ENCODE data around the gene SMIM22. TPM values are rescaled to one million over a fixed set of nuclear protein-coding genes. Genes with fewer than 3 reads are reported as not detected.

SMIM22 gene
- total RNA-seq, 2 donors from 2014 or later, result not detected

- H3K4me1 Mint-ChIP-seq (ENCODE audit: low read depth), result no peaks in the 10 kb centered on the region
- H3K27me3 Mint-ChIP-seq (ENCODE audit: low read depth), result no peaks in the 10 kb centered on the region
- H3K9me3 Mint-ChIP-seq, result no peaks in the 10 kb centered on the region
- H3K27ac Mint-ChIP-seq, result no peak overlapping the region
- DNase-seq, result no peak
- no peak for ATAC-seq (replicated peaks in 1 of 2)
- no peak overlapping the region for H3K4me3 Mint-ChIP-seq
- H3K36me3 Mint-ChIP-seq (ENCODE audit: insufficient read depth in 2 of 2), result peaks cover 19 to 34% of the 10 kb centered on the region in 2 donors
These were observed 33.6 kb downstream of the SMIM22 start for GRCh38 chr16:4828567-4829321.

GRCh38 chr16:4830408-4830807 is 35.2 kb downstream of the SMIM22 start:
- Mint-ChIP-seq H3K27ac (no peak overlapping the region), H3K9me3 (no peaks in the 10 kb centered on the region), H3K36me3 (ENCODE audit: insufficient read depth in 2 of 2) (peaks cover 12 to 26% of the 10 kb centered on the region in 2 donors)

GRCh38 chr16:4831616-4832015 is 36.4 kb downstream of the SMIM22 start:
- no peaks in the 10 kb centered on the region for H3K9me3 Mint-ChIP-seq
- no peak for ATAC-seq (replicated peaks in 1 of 2)
- peaks cover 8% of the 10 kb centered on the region for H3K4me1 Mint-ChIP-seq (ENCODE audit: low read depth)
- H3K36me3 Mint-ChIP-seq (ENCODE audit: insufficient read depth in 2 of 2), result peaks cover 12 to 27% of the 10 kb centered on the region in 2 donors
- DNase-seq, result no peak
- no peak overlapping the region for H3K27ac Mint-ChIP-seq
- H3K4me3 Mint-ChIP-seq, result no peak overlapping the region
- no peaks in the 10 kb centered on the region for H3K27me3 Mint-ChIP-seq (ENCODE audit: low read depth)

More at GRCh38 chr16:4830408-4830807, 35.2 kb downstream of the SMIM22 start:
- peaks cover 8% of the 10 kb centered on the region for H3K4me1 Mint-ChIP-seq (ENCODE audit: low read depth)
- ATAC-seq (replicated peaks in 1 of 2) (no peak), DNase-seq (no peak)
- no peak overlapping the region for H3K4me3 Mint-ChIP-seq
- H3K27me3 Mint-ChIP-seq (ENCODE audit: low read depth), result no peaks in the 10 kb centered on the region

DNA sequence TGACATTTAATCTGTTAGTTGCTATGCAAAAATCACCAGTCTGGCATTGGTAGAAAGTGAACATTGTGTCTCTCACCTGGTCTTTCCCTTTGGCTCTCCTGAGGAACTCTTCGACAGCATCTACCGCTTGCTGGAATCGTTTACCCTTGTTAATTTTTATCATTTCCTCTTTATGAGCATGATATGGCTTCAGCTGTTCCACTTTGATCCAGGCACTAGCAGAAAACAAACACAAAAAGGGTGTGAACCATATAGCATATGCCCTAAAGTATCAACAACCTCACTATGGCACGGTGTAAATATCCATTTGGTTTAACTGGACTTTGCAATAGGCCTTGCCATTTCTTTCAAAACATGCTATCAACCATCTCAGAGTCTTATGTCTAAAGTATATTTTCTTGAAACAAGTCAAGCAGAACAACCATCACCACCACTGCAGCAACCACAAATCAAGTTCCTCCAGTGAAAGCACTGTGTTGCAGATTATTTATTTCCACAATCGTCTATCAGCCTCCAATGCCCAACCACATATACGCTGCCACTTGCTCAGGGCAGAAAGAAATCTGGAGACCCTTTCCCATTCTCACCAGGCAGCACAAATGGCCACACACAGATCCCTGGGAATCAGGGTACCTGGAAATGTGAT is 37.7 kb downstream of the SMIM22 start:
- H3K27me3 Mint-ChIP-seq (ENCODE audit: low read depth), result no peaks in the 10 kb centered on the region
- no peaks in the 10 kb centered on the region for H3K9me3 Mint-ChIP-seq
- peaks cover 8% of the 10 kb centered on the region for H3K4me1 Mint-ChIP-seq (ENCODE audit: low read depth)
- H3K4me3 Mint-ChIP-seq, result no peak overlapping the region
- H3K36me3 Mint-ChIP-seq (ENCODE audit: insufficient read depth in 2 of 2), result peaks cover 10 to 32% of the 10 kb centered on the region in 2 donors
- ATAC-seq (replicated peaks in 1 of 2), result no peak
- H3K27ac Mint-ChIP-seq, result no peak overlapping the region
- DNase-seq, result no peak

DNA sequence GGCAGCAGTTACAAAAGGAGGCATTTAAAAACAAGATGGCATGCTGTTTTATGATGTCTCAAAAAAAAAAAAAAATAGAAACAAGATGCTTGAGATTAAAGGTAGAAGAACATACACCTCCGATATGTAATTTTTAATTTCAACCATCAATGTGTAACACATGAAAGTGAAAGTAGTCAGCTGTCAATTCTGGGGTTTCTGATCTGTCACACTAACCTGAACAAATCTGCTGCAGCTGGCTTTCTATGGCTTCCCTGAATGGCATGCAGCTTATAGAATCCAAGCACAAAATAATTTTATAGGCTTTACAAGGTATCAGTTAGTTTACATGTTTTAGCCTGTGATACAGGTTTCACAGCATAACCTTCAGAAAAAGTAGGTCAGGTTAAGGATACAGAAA is 38.4 kb downstream of the SMIM22 start:
- H3K27me3 Mint-ChIP-seq (ENCODE audit: low read depth), result no peaks in the 10 kb centered on the region
- H3K27ac Mint-ChIP-seq, result peak overlapping the region; percentile 20
- peaks cover 8% of the 10 kb centered on the region for H3K4me1 Mint-ChIP-seq (ENCODE audit: low read depth)
- H3K36me3 Mint-ChIP-seq (ENCODE audit: insufficient read depth in 2 of 2), result peaks cover 10 to 32% of the 10 kb centered on the region in 2 donors
- H3K9me3 Mint-ChIP-seq, result no peaks in the 10 kb centered on the region
- no peak for DNase-seq
- no peak overlapping the region for H3K4me3 Mint-ChIP-seq
- no peak for ATAC-seq (replicated peaks in 1 of 2)

DNA sequence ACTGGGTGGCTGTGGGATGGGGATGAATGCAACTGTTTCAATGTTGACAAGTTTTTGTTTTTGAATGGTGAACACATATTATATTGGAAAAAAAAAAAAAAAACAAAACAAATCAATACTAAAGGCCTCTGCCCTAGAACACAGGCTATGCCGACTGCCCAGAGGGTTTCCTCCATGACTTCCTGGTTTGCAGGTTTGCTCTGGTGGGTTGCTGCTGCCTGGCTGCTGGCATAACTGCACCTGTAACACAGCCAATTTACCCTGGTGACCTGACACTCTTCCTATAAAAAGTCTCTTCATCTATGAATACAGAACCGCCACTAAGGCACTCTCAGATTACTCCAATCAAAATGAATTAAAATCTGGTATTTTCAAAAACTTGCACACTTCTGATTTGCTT is 41.6 kb downstream of the SMIM22 start:
- Mint-ChIP-seq H3K36me3 (ENCODE audit: insufficient read depth in 2 of 2) (peaks cover 7 to 31% of the 10 kb centered on the region in 2 donors), H3K4me3 (no peak overlapping the region), H3K4me1 (ENCODE audit: low read depth) (peaks cover 8% of the 10 kb centered on the region), H3K27ac (peak overlapping the region; percentile 10), H3K27me3 (ENCODE audit: low read depth) (no peaks in the 10 kb centered on the region), H3K9me3 (no peaks in the 10 kb centered on the region)
- no peak for DNase-seq
- ATAC-seq (replicated peaks in 1 of 2), result no peak

GRCh38 chr16:4837733-4838501 is 42.7 kb downstream of the SMIM22 start:
- Mint-ChIP-seq H3K36me3 (ENCODE audit: insufficient read depth in 2 of 2) (peaks cover 4 to 23% of the 10 kb centered on the region in 2 donors), H3K4me1 (ENCODE audit: low read depth) (peaks cover 8% of the 10 kb centered on the region), H3K9me3 (no peaks in the 10 kb centered on the region), H3K4me3 (no peak overlapping the region), H3K27ac (no peak overlapping the region), H3K27me3 (ENCODE audit: low read depth) (no peaks in the 10 kb centered on the region)
- ATAC-seq (replicated peaks in 1 of 2), result no peak
- DNase-seq, result no peak

DNA sequence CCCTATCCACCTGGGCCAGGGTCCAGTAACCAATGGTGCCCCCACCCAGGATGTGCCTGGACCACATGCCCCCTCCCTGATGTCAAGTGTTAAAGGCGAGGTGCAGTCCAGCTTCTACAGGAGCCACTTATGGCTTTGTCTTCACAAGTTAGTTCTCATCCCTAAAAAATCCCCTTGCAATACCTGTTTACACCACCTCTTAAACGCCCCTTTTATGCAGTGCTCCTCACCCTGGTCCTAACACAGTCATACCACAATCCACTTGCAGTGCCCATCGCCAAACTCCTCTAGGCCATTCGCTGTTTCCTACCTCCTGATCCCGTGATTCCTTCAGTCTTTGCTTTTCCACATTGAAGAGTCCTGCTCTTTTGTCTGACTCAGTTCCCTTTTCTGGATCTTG is 44.8 kb downstream of the SMIM22 start:
- peaks cover 6 to 24% of the 10 kb centered on the region in 2 donors for H3K36me3 Mint-ChIP-seq (ENCODE audit: insufficient read depth in 2 of 2)
- no peaks in the 10 kb centered on the region for H3K27me3 Mint-ChIP-seq (ENCODE audit: low read depth)
- no peak overlapping the region for H3K27ac Mint-ChIP-seq
- no peak for DNase-seq
- H3K9me3 Mint-ChIP-seq, result no peaks in the 10 kb centered on the region
- peaks cover 2% of the 10 kb centered on the region for H3K4me1 Mint-ChIP-seq (ENCODE audit: low read depth)
- ATAC-seq (replicated peaks in 1 of 2), result no peak
- no peak overlapping the region for H3K4me3 Mint-ChIP-seq

DNA sequence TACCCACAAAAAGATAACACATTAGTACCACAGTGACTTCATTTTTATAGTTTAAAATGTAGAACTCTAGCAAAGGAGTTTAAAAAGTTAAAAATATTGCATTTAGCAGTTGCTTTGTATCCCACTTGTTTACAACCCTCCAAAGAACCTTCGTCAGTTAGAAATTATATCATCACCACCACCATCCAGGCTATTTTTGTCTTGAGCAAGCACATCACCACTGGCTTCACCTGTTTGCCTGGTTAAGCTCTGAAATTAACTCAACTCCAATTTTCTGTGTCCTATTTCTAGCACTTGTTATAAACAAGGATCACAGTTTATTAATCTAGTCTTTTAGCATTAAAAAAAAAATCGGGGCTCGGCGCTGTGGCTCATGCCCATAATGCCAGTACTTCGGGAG is 45.8 kb downstream of the SMIM22 start:
- H3K4me3 Mint-ChIP-seq, result no peak overlapping the region
- DNase-seq (no peak), ATAC-seq (replicated peaks in 1 of 2) (no peak)
- H3K36me3 Mint-ChIP-seq (ENCODE audit: insufficient read depth in 2 of 2), result peaks cover 6 to 26% of the 10 kb centered on the region in 2 donors
- no peaks in the 10 kb centered on the region for H3K9me3 Mint-ChIP-seq
- peaks cover 9% of the 10 kb centered on the region for H3K4me1 Mint-ChIP-seq (ENCODE audit: low read depth)
- H3K27me3 Mint-ChIP-seq (ENCODE audit: low read depth), result no peaks in the 10 kb centered on the region
- peak overlapping the region; percentile 67 for H3K27ac Mint-ChIP-seq

Other genes starting within 250 kb of the SMIM22 start
- under 1 TPM; 0.51 to 0.55 TPM for gene C16orf96, start 239.0 kb upstream of the SMIM22 start, total RNA-seq
- 10 to 100 TPM; 17.2 to 18.4 TPM for gene UBALD1, start 180.5 kb upstream of the SMIM22 start, total RNA-seq
- 100 to 1,000 TPM; 107 to 116 TPM for gene MGRN1, start 170.5 kb upstream of the SMIM22 start, total RNA-seq
- gene NUDT16L1, start 101.8 kb upstream of the SMIM22 start, total RNA-seq, result 10 to 100 TPM; 22.8 to 28.0 TPM
- 10 to 100 TPM; 18.0 to 20.6 TPM for gene ANKS3, start 61.1 kb upstream of the SMIM22 start, total RNA-seq
- gene DNAAF8, start 60.8 kb upstream of the SMIM22 start, total RNA-seq, result under 1 TPM in 1 of 2 donors, not detected in 1; 0.48 TPM
- gene ZNF500, start 28.2 kb upstream of the SMIM22 start, total RNA-seq, result 10 to 100 TPM; 14.1 TPM
- not detected for gene SEPTIN12, start 7.0 kb upstream of the SMIM22 start, total RNA-seq
- 1 to 10 TPM; 3.7 to 7.4 TPM for gene ROGDI, start 7.3 kb downstream of the SMIM22 start, total RNA-seq
- 10 to 100 TPM; 54.9 to 63.6 TPM for gene GLYR1, start 51.9 kb downstream of the SMIM22 start, total RNA-seq
- 10 to 100 TPM; 32.0 to 36.0 TPM for gene UBN1, start 52.1 kb downstream of the SMIM22 start, total RNA-seq
- gene PPL, start 141.8 kb downstream of the SMIM22 start, total RNA-seq, result under 1 TPM; 0.09 to 0.22 TPM
- under 1 TPM in 1 of 2 donors, not detected in 1; 0.02 TPM for gene SEC14L5, start 163.0 kb downstream of the SMIM22 start, total RNA-seq
- gene NAGPA, start 238.6 kb downstream of the SMIM22 start, total RNA-seq, result 1 to 10 TPM; 7.1 to 8.4 TPM